ENCODE results near the gene R3HDML.

DNA sequence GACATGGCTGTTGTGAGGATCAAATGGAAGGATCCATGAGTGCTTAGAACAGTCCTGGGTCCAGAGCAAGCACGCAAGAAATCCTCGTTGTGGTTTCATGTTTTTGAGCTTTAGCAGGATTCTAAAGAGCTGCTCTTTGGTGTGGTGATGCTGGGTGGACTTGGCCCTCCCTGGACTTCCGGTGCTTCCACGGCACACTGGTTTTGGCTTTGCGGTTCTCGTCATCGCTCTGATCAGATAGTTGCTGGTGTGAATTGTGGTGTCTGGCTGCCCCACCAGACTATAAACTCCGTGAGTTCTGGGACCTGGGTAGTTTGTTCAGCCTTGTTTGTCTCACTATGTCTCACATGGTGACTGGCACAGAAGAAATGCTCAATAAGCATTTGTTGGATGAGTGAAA lies 21.9 kb downstream of the R3HDML start:
- TF ChIP-seq CTCF (IDR thresholded peaks at IDR 0.05; ENCODE audit: low read length): no peak
- no peak for TF ChIP-seq EZH2 (IDR thresholded peaks at IDR 0.05; ENCODE audit: borderline replicate concordance, low read length)
